Mesenchymal stem cell (in vitro differentiated cells and primary cell): ENCODE results near the gene GCK.
"Not testable (repeated sequence)": the region's sequence is repeated elsewhere in the genome, so short reads cannot be mapped to it uniquely, and the experiment has no call there.

Source experiments
- DNase-seq: peaks from one replicate; pipeline ENCODE4 v3.0.0-alpha.2; 2013
- H2AFZ ChIP-seq: one replicate; pipeline ENCODE4 v1.6.1; 2013; ENCODE audit warnings: low read depth, mild to moderate bottlenecking, control low read depth, inconsistent platforms, low read length, moderate library complexity
- H2AK5ac ChIP-seq: 2 replicates; pipeline ENCODE4 v1.6.1; 2013; ENCODE audit warnings: low read length, moderate library complexity, mild to moderate bottlenecking, inconsistent platforms; ENCODE audit not compliant: severe bottlenecking
- H2BK120ac ChIP-seq: one replicate; pipeline ENCODE4 v1.6.1; 2013; ENCODE audit warnings: low read depth, mild to moderate bottlenecking, inconsistent platforms, low read length, moderate library complexity
- H2BK12ac ChIP-seq, 2 experiments: one replicate each; pipeline ENCODE4 v1.6.1; 2013; ENCODE audit warnings: inconsistent platforms in 2 of 2, low read length in 2 of 2, mild to moderate bottlenecking in 2 of 2, moderate library complexity in 2 of 2, control low read depth in 1 of 2
- H2BK15ac ChIP-seq: one replicate; pipeline ENCODE4 v1.6.1; 2013; ENCODE audit warnings: mild to moderate bottlenecking, low read depth, inconsistent platforms; ENCODE audit not compliant: poor library complexity, severe bottlenecking
- H2BK5ac ChIP-seq: 2 replicates; pipeline ENCODE4 v1.6.1; 2013; ENCODE audit warnings: low read depth, mild to moderate bottlenecking, low read length, control low read depth, inconsistent platforms; ENCODE audit not compliant: poor library complexity, severe bottlenecking
- H3K14ac ChIP-seq, 2 experiments: one replicate each; pipeline ENCODE4 v1.6.1; 2013; ENCODE audit warnings: inconsistent platforms in 2 of 2, low read length in 2 of 2, control low read depth in 1 of 2, mild to moderate bottlenecking in 1 of 2, moderate library complexity in 1 of 2
- H3K18ac ChIP-seq, 2 experiments: one replicate each; pipeline ENCODE4 v1.6.1; 2013; ENCODE audit warnings: inconsistent platforms in 2 of 2, low read length in 2 of 2, control low read depth in 1 of 2, low read depth in 1 of 2, mild to moderate bottlenecking in 1 of 2
- H3K23ac ChIP-seq, 2 experiments: one replicate each; pipeline ENCODE4 v1.6.1; 2013; ENCODE audit warnings: inconsistent platforms in 2 of 2, low read length in 2 of 2, mild to moderate bottlenecking in 2 of 2, moderate library complexity in 2 of 2, control low read depth in 1 of 2
- H3K27ac ChIP-seq: 2 replicates; pipeline ENCODE4 v1.5.1; 2013; ENCODE audit warnings: mild to moderate bottlenecking, moderate library complexity, low read length, control low read depth, inconsistent platforms; ENCODE audit not compliant: poor library complexity, severe bottlenecking
- H3K27me3 ChIP-seq, 2 experiments: 2 replicates each; pipeline versions ENCODE4 v1.6.1 to v1.7.0; 2013; ENCODE audit warnings: low read length in 2 of 2, mild to moderate bottlenecking in 2 of 2, moderate library complexity in 2 of 2, control low read depth in 1 of 2, inconsistent platforms in 1 of 2; ENCODE audit not compliant: control insufficient read depth in 1 of 2, insufficient read depth in 1 of 2
- H3K36me3 ChIP-seq, 2 experiments: 2 replicates each; pipeline versions ENCODE4 v1.6.1 to v1.7.0; 2013; ENCODE audit warnings: low read length in 2 of 2, control low read depth in 1 of 2, inconsistent platforms in 1 of 2, low read depth in 1 of 2, mild to moderate bottlenecking in 1 of 2; ENCODE audit not compliant: insufficient read depth in 2 of 2, control insufficient read depth in 1 of 2
- H3K4ac ChIP-seq, 2 experiments: one replicate each; pipeline ENCODE4 v1.6.1; 2013; ENCODE audit warnings: inconsistent platforms in 2 of 2, low read length in 2 of 2, mild to moderate bottlenecking in 2 of 2, moderate library complexity in 2 of 2, control low read depth in 1 of 2, low read depth in 1 of 2
- H3K4me1 ChIP-seq: 2 replicates; pipeline ENCODE4 v1.6.1; 2013; ENCODE audit warnings: low read depth, low read length, control low read depth; ENCODE audit not compliant: control insufficient read depth, insufficient read depth
- H3K4me2 ChIP-seq: 2 replicates; pipeline ENCODE4 v1.6.1; 2013; ENCODE audit warnings: low read length, mild to moderate bottlenecking, inconsistent platforms; ENCODE audit not compliant: poor library complexity, severe bottlenecking
- H3K4me3 ChIP-seq, 2 experiments: 2 replicates each; pipeline versions ENCODE4 v1.5.1 to v1.7.0; 2013; ENCODE audit warnings: low read length in 2 of 2, mild to moderate bottlenecking in 2 of 2, control low read depth in 1 of 2, low read depth in 1 of 2; ENCODE audit not compliant: insufficient read depth in 1 of 2
- H3K79me1 ChIP-seq: replicated peaks from 2 replicates; pipeline ENCODE4 v1.6.1; 2013; ENCODE audit warnings: mild to moderate bottlenecking, control low read depth, low read length, inconsistent platforms; ENCODE audit not compliant: poor library complexity, severe bottlenecking
- H3K9ac ChIP-seq: 2 replicates; pipeline ENCODE4 v1.7.0; 2013; ENCODE audit warnings: mild to moderate bottlenecking, low read length, moderate library complexity
- H3K9me3 ChIP-seq: 2 replicates; pipeline ENCODE4 v1.7.0; 2013; ENCODE audit warnings: mild to moderate bottlenecking, low read length; ENCODE audit not compliant: control insufficient read depth
- H4K8ac ChIP-seq: one replicate; pipeline ENCODE4 v1.6.1; 2013; ENCODE audit warnings: inconsistent platforms, mild to moderate bottlenecking, low read length, moderate library complexity
- H4K91ac ChIP-seq: one replicate; pipeline ENCODE4 v1.6.1; 2013; ENCODE audit warnings: mild to moderate bottlenecking, low read length, inconsistent platforms
- WGBS: methylation state at CpG from one replicate; pipeline ENCODE4 v1.1.7; 2013; ENCODE audit warnings: mixed read lengths; 5-methylcytosine and 5-hydroxymethylcytosine counted together

GCK gene

DNA sequence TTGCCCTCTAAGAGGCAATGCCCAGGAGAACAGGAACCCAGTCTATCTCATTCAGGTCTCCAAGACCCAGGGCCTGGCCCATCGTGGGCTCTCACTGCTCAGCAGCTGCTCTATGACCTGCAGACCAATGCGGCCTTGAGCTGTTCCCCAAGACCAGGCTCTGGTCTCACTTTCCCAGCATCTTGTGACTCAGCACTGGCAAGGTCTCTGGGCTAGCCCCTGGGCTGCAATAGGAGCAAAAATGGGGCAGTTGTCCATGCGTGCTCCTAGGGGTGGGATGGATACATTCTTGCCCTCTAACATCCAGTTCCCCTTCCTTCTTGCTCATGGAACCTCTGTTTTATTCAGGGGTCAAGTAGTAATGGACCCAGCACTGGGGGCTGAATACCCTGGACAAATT lies 13.5 kb downstream of the GCK start:
- H3K4me3 ChIP-seq, result no peak overlapping the region

DNA sequence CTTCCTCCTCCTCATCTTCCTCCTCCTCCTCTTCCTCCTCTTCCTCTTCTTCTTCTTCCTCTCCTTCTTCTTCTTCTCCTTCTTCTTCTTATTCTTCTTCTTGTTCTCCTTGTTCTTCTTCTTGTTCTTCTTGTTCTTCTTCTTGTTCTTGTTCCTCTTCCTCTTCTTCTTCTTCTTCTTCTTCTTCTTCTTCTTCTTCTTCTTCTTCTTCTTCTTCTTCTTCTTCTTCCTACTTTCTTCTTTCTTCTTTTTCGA lies 14.6 kb downstream of the GCK start:
- not testable (repeated sequence) for H3K4me2 ChIP-seq, H4K91ac ChIP-seq, H2BK120ac ChIP-seq, H4K8ac ChIP-seq, H3K36me3 ChIP-seq, H2BK12ac ChIP-seq, H3K27ac ChIP-seq, H3K4me3 ChIP-seq, H3K9me3 ChIP-seq, H3K9ac ChIP-seq, H2BK15ac ChIP-seq, DNase-seq, H3K14ac ChIP-seq, H3K79me1 ChIP-seq, H2AK5ac ChIP-seq, H3K23ac ChIP-seq, H2AFZ ChIP-seq, H3K4ac ChIP-seq, H2BK5ac ChIP-seq, H3K18ac ChIP-seq
- Histone ChIP-seq H3K27me3 (peaks cover 0 to 30% of the 10 kb centered on the region in 2 experiments), H3K4me1 (peaks cover 18% of the 10 kb centered on the region)
- WGBS, result 44% methylated on average over 1 of the region's 1 CpG

More for the DNA sequence above, 13.5 kb downstream of the GCK start:
- H3K4me2 ChIP-seq, result no peak overlapping the region
- no peaks in the 10 kb centered on the region for H3K9me3 ChIP-seq
- no peak overlapping the region for H3K4ac ChIP-seq
- H3K23ac ChIP-seq, result no peak overlapping the region
- H3K4me1 ChIP-seq, result peaks cover 18% of the 10 kb centered on the region
- H2AK5ac ChIP-seq, result no peak overlapping the region
- no peak overlapping the region for H2BK12ac ChIP-seq
- H3K14ac ChIP-seq, result no peak overlapping the region
- H2AFZ ChIP-seq, result no peak overlapping the region
- H3K36me3 ChIP-seq, result no peaks in the 10 kb centered on the region
- no peak overlapping the region for H3K18ac ChIP-seq
- H3K27ac ChIP-seq, result no peak overlapping the region
- H2BK120ac ChIP-seq, result no peak overlapping the region
- no peak overlapping the region for H2BK5ac ChIP-seq
- H3K9ac ChIP-seq, result no peak overlapping the region
- WGBS, result 78% methylated on average over 3 of the region's 3 CpGs
- H3K27me3 ChIP-seq, result peaks cover 0 to 30% of the 10 kb centered on the region in 2 experiments
- DNase-seq, result no peak
- no peak overlapping the region for H4K91ac ChIP-seq
- no peaks in the 10 kb centered on the region for H3K79me1 ChIP-seq
- H4K8ac ChIP-seq, result no peak overlapping the region
- no peak overlapping the region for H2BK15ac ChIP-seq

DNA sequence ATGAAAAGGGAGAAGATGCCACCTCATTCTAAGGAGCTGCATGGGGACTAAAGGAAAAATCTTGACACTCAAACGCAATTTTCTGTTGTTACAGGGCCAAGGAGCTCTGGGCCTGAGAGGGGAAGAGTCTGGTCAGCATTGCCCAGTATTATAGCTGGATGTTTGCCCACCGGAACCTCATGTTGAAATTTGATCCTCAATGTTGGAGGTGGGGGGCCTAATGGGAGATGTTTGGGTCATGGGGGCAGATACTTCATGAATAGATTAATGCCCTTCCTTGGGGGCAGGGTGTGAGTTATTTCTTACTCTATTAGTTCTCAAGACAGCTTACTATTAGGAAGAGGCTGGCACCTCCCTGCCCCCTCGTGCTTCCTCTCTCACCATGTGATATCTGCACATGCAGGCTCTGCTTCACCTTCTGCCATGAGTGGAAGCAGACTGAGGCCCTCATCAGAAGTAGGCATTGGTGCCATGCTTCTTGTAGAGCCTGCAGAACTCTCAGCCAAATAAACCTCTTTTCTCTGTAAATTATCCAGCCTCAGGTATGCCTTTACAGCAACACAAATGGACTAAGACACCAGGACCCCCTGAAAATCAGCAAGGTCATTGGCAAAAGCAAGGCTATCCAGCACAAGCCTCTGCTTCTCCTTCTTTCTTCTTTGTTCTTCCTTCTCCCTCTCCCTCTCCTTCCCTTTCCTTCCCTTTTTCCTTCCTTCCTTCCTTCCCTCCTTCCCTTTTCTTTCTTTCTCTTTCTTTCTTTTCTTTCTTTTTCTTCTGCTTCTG lies 15.1 kb downstream of the GCK start:
- H3K18ac ChIP-seq, result no peak overlapping the region
- H3K23ac ChIP-seq, result no peak overlapping the region
- WGBS, result 51% methylated on average over 3 of the region's 3 CpGs

DNA sequence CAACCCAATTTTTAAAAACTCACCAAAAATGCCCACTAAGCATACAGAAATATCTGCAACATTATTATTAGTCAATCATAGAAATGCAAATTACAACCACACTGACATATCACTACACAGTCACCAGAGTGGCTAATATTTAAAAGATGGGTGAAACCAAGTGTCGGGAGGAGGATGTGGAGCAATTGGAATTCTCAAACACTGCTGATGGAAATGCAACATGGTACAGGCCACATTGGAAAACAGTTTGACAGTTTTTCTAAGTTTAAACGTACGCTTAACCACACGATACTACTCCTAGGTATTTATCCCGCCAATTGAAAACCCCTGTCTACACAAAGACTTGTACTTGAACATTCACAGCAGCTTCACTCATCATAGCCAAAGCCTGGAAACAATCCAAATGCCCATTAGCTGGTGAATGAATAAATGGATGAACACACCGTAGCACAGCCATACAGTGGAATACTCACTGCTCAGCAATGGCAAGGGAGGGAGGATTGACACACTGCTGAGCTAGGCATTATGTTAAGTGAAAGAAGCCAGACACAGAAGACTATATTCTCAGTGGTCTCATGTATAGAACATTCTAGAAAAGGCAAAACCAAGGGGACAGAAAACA lies 16.3 kb downstream of the GCK start:
- no peak overlapping the region for H3K4me3 ChIP-seq
- no peak for DNase-seq
- H3K9ac ChIP-seq, result no peak overlapping the region
- no peak overlapping the region for H2BK12ac ChIP-seq
- no peaks in the 10 kb centered on the region for H3K36me3 ChIP-seq
- H3K27ac ChIP-seq, result no peak overlapping the region
- H3K23ac ChIP-seq, result no peak overlapping the region
- 95% methylated on average over 6 of the region's 6 CpGs for WGBS
- no peak overlapping the region for H2BK15ac ChIP-seq
- no peak overlapping the region for H3K4me2 ChIP-seq
- H4K91ac ChIP-seq, result no peak overlapping the region
- no peak overlapping the region for H2BK5ac ChIP-seq
- no peaks in the 10 kb centered on the region for H3K79me1 ChIP-seq
- H3K27me3 ChIP-seq, result peaks cover 0 to 27% of the 10 kb centered on the region in 2 experiments
- no peak overlapping the region for H2BK120ac ChIP-seq
- H3K14ac ChIP-seq, result no peak overlapping the region
- H3K9me3 ChIP-seq, result no peaks in the 10 kb centered on the region
- no peak overlapping the region for H2AFZ ChIP-seq
- H4K8ac ChIP-seq, result no peak overlapping the region
- H3K4me1 ChIP-seq, result peaks cover 15% of the 10 kb centered on the region
- H2AK5ac ChIP-seq, result no peak overlapping the region
- H3K4ac ChIP-seq, result no peak overlapping the region
- no peak overlapping the region for H3K18ac ChIP-seq

More for the DNA sequence above, 15.1 kb downstream of the GCK start:
- no peaks in the 10 kb centered on the region for H3K36me3 ChIP-seq
- no peak overlapping the region for H3K4me3 ChIP-seq
- no peak overlapping the region for H2AK5ac ChIP-seq
- H3K4ac ChIP-seq, result no peak overlapping the region
- no peaks in the 10 kb centered on the region for H3K79me1 ChIP-seq
- H3K9me3 ChIP-seq, result no peaks in the 10 kb centered on the region
- DNase-seq, result no peak
- H4K91ac ChIP-seq, result no peak overlapping the region
- no peak overlapping the region for H2BK120ac ChIP-seq
- no peak overlapping the region for H3K9ac ChIP-seq
- no peak overlapping the region for H2BK5ac ChIP-seq
- H4K8ac ChIP-seq, result no peak overlapping the region
- peaks cover 0 to 27% of the 10 kb centered on the region in 2 experiments for H3K27me3 ChIP-seq
- peaks cover 18% of the 10 kb centered on the region for H3K4me1 ChIP-seq
- H2BK12ac ChIP-seq, result no peak overlapping the region
- H2AFZ ChIP-seq, result no peak overlapping the region
- H2BK15ac ChIP-seq, result no peak overlapping the region
- no peak overlapping the region for H3K14ac ChIP-seq
- H3K27ac ChIP-seq, result no peak overlapping the region
- H3K4me2 ChIP-seq, result no peak overlapping the region
